KMS-11 (cell line): ENCODE results near the gene LCN2.

Source experiments
- H2AFZ ChIP-seq: fragments of 200-600 bp; sonication (generic); 2 replicates; pipeline ENCODE4 v1.6.1; 2016; ENCODE audit warnings: antibody characterized with exemption, mixed run types, low read depth
- H3K27ac ChIP-seq: fragments of 200-600 bp; sonication (generic); 2 replicates; pipeline ENCODE4 v1.6.1; 2016; ENCODE audit warnings: mild to moderate bottlenecking, mixed run types
- H3K27me3 ChIP-seq: fragments of 200-600 bp; sonication (generic); 2 replicates; pipeline ENCODE4 v1.6.1; 2017; ENCODE audit warnings: mild to moderate bottlenecking, low read depth, mixed run types, moderate library complexity; ENCODE audit not compliant: insufficient read depth
- H3K36me3 ChIP-seq: fragments of 200-600 bp; sonication (generic); 2 replicates; pipeline ENCODE4 v1.6.1; 2017; ENCODE audit warnings: mild to moderate bottlenecking, mixed run types; ENCODE audit not compliant: insufficient read depth
- H3K4me1 ChIP-seq: fragments of 200-600 bp; sonication (generic); 2 replicates; pipeline ENCODE4 v1.6.1; 2016; ENCODE audit warnings: mild to moderate bottlenecking, low read depth, mixed run types; ENCODE audit not compliant: poor library complexity, severe bottlenecking
- H3K4me2 ChIP-seq: fragments of 200-600 bp; sonication (generic); 2 replicates; pipeline ENCODE4 v1.7.0; 2016; ENCODE audit warnings: mild to moderate bottlenecking, mixed run types
- H3K4me3 ChIP-seq: fragments of 200-600 bp; sonication (generic); IDR thresholded peaks from 2 replicates; pipeline ENCODE4 v1.6.1; 2017; ENCODE audit warnings: low read depth, low read length, mixed read lengths; ENCODE audit not compliant: insufficient read depth
- H3K79me2 ChIP-seq: fragments of 200-600 bp; sonication (generic); 2 replicates; pipeline ENCODE4 v1.6.1; 2016; ENCODE audit warnings: low read depth, mixed run types; ENCODE audit not compliant: insufficient read depth
- H3K9ac ChIP-seq: fragments of 200-600 bp; sonication (generic); 2 replicates; pipeline ENCODE4 v1.6.1; 2016; ENCODE audit warnings: mild to moderate bottlenecking, mixed run types
- H4K20me1 ChIP-seq: fragments of 200-600 bp; sonication (generic); 2 replicates; pipeline ENCODE4 v1.6.1; 2016; ENCODE audit warnings: mild to moderate bottlenecking, mixed run types; ENCODE audit not compliant: insufficient read depth
- TF ChIP-seq, protein P1 (sequence below): fragments of 200-600 bp; sonication (generic); conservative IDR thresholded peaks from 2 replicates; pipeline ENCODE4 v1.6.1; 2017; ENCODE audit warnings: low read depth, mild to moderate bottlenecking, antibody characterized with exemption, low read length, moderate library complexity, mixed read lengths

LCN2 gene

DNA sequence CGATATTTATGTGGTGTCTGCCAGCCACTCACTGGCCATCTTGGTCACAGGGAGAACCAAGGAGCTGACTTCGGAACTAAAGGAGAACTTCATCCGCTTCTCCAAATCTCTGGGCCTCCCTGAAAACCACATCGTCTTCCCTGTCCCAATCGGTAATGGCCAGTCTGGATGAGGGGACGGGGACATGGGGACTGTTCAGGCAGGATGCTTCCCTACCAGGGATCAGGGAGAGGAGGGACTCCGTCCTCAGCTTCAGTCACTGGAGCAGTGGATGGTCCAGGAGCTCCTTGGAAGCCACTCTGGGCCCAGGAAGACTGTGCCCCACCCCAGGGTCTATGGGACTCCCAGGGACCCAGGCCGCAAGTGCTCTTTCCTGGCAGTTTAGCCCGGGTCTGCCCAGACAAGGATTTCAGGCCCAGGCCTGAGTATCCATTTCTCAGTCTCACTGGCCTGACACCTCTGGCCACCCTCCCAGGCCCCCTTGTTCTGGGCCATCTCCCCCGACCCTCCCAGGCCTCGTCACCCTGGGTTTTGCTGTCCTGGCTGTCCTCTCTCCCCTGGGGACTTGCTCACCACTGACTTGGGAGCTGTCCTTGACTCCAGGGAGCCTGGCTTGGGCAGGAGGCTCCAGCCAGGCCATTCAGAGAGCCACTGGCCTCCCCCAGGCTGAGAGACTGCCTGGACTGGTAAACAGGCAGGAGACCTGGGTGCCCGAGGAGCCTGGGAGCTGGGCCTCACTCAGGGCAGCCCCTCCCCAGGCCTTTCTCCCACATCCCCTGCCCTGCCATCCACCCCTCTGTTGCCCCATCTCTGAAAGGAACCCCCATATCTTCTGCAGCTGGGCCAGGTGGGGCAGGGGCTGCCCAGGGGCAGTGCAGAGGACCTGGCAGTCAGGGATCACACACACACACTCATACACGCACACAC lies 3.1 kb downstream of the LCN2 start:
- no peaks in the 10 kb centered on the region for H4K20me1 ChIP-seq
- H3K79me2 ChIP-seq, result no peaks in the 10 kb centered on the region
- 0 out of 2 replicates have a peak, but pooled peaks cover 2% of the 10 kb centered on the region for H3K27me3 ChIP-seq
- no peaks in the 10 kb centered on the region for H3K4me1 ChIP-seq
- no peak overlapping the region for H2AFZ ChIP-seq
- TF ChIP-seq, protein P1, sequence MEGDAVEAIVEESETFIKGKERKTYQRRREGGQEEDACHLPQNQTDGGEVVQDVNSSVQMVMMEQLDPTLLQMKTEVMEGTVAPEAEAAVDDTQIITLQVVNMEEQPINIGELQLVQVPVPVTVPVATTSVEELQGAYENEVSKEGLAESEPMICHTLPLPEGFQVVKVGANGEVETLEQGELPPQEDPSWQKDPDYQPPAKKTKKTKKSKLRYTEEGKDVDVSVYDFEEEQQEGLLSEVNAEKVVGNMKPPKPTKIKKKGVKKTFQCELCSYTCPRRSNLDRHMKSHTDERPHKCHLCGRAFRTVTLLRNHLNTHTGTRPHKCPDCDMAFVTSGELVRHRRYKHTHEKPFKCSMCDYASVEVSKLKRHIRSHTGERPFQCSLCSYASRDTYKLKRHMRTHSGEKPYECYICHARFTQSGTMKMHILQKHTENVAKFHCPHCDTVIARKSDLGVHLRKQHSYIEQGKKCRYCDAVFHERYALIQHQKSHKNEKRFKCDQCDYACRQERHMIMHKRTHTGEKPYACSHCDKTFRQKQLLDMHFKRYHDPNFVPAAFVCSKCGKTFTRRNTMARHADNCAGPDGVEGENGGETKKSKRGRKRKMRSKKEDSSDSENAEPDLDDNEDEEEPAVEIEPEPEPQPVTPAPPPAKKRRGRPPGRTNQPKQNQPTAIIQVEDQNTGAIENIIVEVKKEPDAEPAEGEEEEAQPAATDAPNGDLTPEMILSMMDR, result no peak
- H3K4me3 ChIP-seq, result no peak overlapping the region
- H3K9ac ChIP-seq, result no peak overlapping the region
- H3K27ac ChIP-seq, result no peak overlapping the region
- H3K4me2 ChIP-seq, result no peak overlapping the region
- H3K36me3 ChIP-seq, result no peaks in the 10 kb centered on the region

DNA sequence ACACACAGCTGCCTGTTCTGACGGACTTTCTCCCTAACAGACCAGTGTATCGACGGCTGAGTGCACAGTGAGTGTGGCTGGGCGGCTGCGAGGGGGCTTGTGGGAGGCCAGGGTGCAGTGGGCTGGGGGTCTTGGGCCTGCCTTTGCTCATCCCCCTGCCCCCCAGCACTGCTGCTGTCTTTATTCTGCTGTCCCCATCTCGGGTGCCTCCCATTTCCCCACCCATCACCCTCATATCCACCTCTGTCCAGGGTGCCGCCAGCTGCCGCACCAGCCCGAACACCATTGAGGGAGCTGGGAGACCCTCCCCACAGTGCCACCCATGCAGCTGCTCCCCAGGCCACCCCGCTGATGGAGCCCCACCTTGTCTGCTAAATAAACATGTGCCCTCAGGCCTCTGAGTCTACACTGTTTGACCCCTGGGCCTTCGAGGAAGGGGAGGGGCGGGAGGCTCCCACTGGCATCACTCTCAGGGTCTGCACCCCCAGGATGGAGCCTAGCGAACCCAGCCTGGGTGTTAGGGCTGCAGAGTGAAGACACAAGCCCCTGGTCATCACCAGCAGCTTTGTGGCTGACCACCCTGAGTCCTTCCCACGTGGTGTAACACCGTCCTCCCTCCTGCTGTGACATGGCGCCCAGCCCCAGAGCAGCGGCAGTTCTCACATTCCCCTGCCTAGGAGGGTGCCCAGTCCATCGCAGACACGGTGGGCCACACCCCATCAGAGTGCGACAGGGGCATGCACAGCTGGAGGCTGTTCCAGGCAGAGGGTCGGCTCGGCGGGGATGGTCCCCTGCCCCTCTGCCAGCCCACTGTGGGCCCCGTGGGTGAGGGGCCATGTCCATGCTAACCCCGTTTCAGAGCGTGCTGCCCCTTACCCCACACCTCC lies 4.0 kb downstream of the LCN2 start:
- Histone ChIP-seq H3K4me1 (no peaks in the 10 kb centered on the region), H3K9ac (no peak overlapping the region), H3K79me2 (no peaks in the 10 kb centered on the region), H3K36me3 (no peaks in the 10 kb centered on the region), H3K4me3 (no peak overlapping the region), H3K27me3 (0 out of 2 replicates have a peak, but pooled peaks cover 2% of the 10 kb centered on the region), H4K20me1 (no peaks in the 10 kb centered on the region), H3K27ac (no peak overlapping the region), H2AFZ (no peak overlapping the region), H3K4me2 (no peak overlapping the region)
- TF ChIP-seq, protein P1, result no peak

DNA sequence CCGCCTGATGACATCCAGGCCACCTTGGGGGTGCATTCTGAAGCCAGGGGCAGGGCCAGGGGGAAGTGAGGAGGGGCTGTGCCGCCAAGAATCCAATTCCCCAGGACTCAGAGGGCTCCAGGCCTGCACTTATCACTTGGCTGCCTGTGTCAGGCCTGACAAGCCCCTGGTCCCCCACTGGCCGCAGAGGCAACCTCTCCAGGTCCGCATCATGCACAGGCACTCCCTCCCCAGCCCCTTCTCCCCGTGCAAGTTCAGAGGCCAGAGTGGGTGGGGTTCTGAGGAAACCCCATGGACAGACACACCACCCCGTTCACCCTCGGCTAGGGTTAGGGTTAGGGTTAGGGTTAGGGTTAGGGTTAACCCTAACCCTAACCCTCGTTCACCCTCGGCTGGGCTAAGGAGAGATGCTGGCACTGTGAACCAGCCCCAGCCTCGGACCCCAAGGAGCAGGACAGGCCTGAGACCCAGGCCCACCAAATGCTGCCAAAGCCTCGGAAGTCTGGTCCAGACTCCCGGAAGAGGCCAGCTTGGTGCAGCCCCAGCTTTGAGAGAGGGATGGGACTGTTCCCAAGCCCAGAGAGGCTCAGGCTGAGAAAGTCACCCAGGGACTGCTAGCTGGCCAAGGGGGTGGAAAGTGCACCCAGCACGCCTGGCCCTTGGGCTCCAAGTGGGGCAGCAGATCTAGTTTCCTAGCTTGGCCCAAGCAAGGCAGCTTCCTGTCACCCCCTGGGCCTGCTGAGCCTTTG lies 4.9 kb downstream of the LCN2 start:
- TF ChIP-seq, protein P1, result no peak
- no peak overlapping the region for H2AFZ ChIP-seq
- no peak overlapping the region for H3K4me3 ChIP-seq
- H3K27me3 ChIP-seq, result 0 out of 2 replicates have a peak, but pooled peaks cover 2% of the 10 kb centered on the region
- no peaks in the 10 kb centered on the region for H3K4me1 ChIP-seq
- H3K27ac ChIP-seq, result no peak overlapping the region
- no peaks in the 10 kb centered on the region for H3K36me3 ChIP-seq
- H4K20me1 ChIP-seq, result no peaks in the 10 kb centered on the region
- no peak overlapping the region for H3K4me2 ChIP-seq
- no peaks in the 10 kb centered on the region for H3K79me2 ChIP-seq
- no peak overlapping the region for H3K9ac ChIP-seq
